ENCODE measurements around the gene MIEN1.
"Not testable (repeated sequence)": the region's sequence is repeated elsewhere in the genome, so short reads cannot be mapped to it uniquely, and the experiment has no call there.

The MIEN1 gene

DNA sequence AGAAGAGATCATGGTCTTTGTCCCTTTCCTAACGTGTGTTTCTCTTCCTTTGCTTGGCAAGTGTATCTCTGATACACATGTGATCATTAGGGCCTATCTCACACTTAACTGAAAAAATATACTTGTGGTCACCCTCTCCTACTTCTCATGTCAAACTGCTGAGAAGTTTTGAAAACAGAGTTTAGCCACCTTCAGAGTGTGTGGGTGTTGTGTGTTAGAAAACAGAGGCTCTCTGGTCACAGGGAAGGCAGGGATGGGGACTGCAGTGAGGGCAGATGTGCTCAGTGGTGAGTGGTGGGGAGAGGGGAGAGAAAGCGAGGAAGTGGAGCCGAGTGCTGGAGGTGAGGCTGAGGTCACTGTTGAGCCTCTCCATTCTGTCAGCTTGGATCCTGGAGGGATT is 36.8 kb upstream of the MIEN1 start:
- no peak overlapping the region for H2AFZ ChIP-seq (ENCODE audit: low read depth, low read length)
- H3K79me2 ChIP-seq (ENCODE audit: low read length) = peaks cover 87% of the 10 kb centered on the region
- H3K4me3 ChIP-seq (ENCODE audit: low read length) = no peak overlapping the region
- H3K36me3 ChIP-seq (replicated peaks; ENCODE audit: low read depth, low read length) = peaks cover 74% of the 10 kb centered on the region
- H3K27me3 ChIP-seq (ENCODE audit: low read depth, low read length) = no peaks in the 10 kb centered on the region
- H3K9ac ChIP-seq (ENCODE audit: low read length) = no peak overlapping the region
- H3K4me1 ChIP-seq (ENCODE audit: low read length) = peaks cover 59% of the 10 kb centered on the region
- no peaks in the 10 kb centered on the region for H3K9me3 ChIP-seq (ENCODE audit: insufficient read depth, low read length)
- TF ChIP-seq, protein P1, sequence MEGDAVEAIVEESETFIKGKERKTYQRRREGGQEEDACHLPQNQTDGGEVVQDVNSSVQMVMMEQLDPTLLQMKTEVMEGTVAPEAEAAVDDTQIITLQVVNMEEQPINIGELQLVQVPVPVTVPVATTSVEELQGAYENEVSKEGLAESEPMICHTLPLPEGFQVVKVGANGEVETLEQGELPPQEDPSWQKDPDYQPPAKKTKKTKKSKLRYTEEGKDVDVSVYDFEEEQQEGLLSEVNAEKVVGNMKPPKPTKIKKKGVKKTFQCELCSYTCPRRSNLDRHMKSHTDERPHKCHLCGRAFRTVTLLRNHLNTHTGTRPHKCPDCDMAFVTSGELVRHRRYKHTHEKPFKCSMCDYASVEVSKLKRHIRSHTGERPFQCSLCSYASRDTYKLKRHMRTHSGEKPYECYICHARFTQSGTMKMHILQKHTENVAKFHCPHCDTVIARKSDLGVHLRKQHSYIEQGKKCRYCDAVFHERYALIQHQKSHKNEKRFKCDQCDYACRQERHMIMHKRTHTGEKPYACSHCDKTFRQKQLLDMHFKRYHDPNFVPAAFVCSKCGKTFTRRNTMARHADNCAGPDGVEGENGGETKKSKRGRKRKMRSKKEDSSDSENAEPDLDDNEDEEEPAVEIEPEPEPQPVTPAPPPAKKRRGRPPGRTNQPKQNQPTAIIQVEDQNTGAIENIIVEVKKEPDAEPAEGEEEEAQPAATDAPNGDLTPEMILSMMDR (IDR thresholded peaks at IDR 0.05; ENCODE audit: low read depth, low read length) = no peak
- TF ChIP-seq EZH2phosphoT487 (IDR thresholded peaks at IDR 0.05; ENCODE audit: low read depth) = no peak
- H4K20me1 ChIP-seq (ENCODE audit: insufficient read depth, low read length) = peaks cover 19% of the 10 kb centered on the region; the same call in 1 of the 2 replicates
- no peak overlapping the region for H3K4me2 ChIP-seq (ENCODE audit: low read length)
- H3K27ac ChIP-seq (ENCODE audit: low read length) = no peak overlapping the region

DNA sequence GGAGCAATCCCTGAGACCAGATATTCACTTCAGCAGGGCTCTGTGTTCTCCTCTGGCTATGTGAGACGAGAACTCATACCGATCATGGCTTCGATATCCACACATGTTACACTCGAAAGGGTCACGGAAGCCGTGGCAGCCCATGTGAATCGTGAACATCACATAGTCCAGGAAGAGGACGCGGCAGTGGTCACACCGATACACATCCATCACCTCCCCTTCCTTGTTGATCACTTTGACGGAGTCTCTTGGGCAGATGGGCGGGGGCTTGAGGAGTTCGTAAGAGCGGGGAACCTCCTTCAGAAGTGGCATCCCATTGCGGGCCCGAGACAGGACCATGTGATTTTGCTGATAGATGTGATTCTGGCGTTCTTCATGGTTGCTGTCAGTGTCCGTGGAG is 35.4 kb upstream of the MIEN1 start:
- Histone ChIP-seq H3K27ac (ENCODE audit: low read length) (no peak overlapping the region), H3K9ac (ENCODE audit: low read length) (no peak overlapping the region), H3K4me2 (ENCODE audit: low read length) (no peak overlapping the region), H3K27me3 (ENCODE audit: low read depth, low read length) (no peaks in the 10 kb centered on the region), H4K20me1 (ENCODE audit: insufficient read depth, low read length) (peaks cover 19% of the 10 kb centered on the region; the same call in 1 of the 2 replicates), H3K79me2 (ENCODE audit: low read length) (peaks cover 82% of the 10 kb centered on the region), H3K4me1 (ENCODE audit: low read length) (peaks cover 45% of the 10 kb centered on the region), H3K36me3 (replicated peaks; ENCODE audit: low read depth, low read length) (peaks cover 71% of the 10 kb centered on the region), H3K9me3 (ENCODE audit: insufficient read depth, low read length) (no peaks in the 10 kb centered on the region), H2AFZ (ENCODE audit: low read depth, low read length) (no peak overlapping the region), H3K4me3 (ENCODE audit: low read length) (no peak overlapping the region)
- TF ChIP-seq EZH2phosphoT487 (IDR thresholded peaks at IDR 0.05; ENCODE audit: low read depth) = no peak
- TF ChIP-seq, protein P1 (IDR thresholded peaks at IDR 0.05; ENCODE audit: low read depth, low read length) = no peak

DNA sequence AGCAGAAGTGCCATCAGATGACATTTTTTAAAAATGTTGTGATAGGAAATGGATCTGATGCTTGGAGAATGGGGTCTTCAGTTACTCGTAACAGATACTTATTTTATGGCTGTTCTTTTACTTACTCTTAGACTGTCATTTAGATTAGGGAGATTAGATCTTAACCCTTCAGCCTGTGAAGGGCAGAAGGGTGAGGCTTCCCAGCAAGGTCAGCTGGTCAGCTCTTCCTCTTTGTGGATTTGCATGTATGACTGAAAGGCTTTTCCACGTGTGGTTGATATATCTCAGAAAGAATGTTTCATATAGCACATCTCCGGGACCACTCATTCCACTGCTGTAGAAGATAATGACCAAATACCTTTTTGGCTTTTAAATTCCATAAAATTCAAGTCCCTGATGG is 34.8 kb upstream of the MIEN1 start:
- no peak overlapping the region for H3K9ac ChIP-seq (ENCODE audit: low read length)

DNA sequence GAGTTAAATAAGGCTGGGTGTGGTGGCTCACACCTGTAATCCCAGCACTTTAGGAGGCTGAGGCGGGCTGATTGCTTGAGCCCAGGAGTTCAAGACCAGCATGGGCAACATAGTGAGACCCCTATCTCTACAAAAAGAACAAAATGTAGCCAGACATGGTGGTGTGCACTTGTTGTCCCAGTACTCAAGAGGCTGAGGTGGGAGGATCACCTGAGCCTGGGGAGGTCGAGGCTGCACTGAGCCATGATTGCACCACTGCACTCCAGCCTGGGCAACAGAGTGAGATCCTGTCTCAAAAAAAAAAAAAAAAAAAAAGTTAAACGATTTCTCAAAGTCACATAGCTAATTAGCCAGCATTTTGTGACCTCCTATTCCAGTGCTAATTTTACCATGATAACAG is 33.8 kb upstream of the MIEN1 start:
- not testable (repeated sequence) for H3K4me2 ChIP-seq (ENCODE audit: low read length); H3K4me3 ChIP-seq (ENCODE audit: low read length); H3K9ac ChIP-seq (ENCODE audit: low read length); H3K9me3 ChIP-seq (ENCODE audit: insufficient read depth, low read length); H2AFZ ChIP-seq (ENCODE audit: low read depth, low read length); H3K27me3 ChIP-seq (ENCODE audit: low read depth, low read length); H3K27ac ChIP-seq (ENCODE audit: low read length)
- Histone ChIP-seq H4K20me1 (ENCODE audit: insufficient read depth, low read length) (peaks cover 18% of the 10 kb centered on the region; the same call in 1 of the 2 replicates), H3K4me1 (ENCODE audit: low read length) (peaks cover 38% of the 10 kb centered on the region), H3K36me3 (replicated peaks; ENCODE audit: low read depth, low read length) (peaks cover 75% of the 10 kb centered on the region), H3K79me2 (ENCODE audit: low read length) (peaks cover 87% of the 10 kb centered on the region)

More for the DNA sequence above, 34.8 kb upstream of the MIEN1 start:
- TF ChIP-seq, protein P1 (IDR thresholded peaks at IDR 0.05; ENCODE audit: low read depth, low read length) = no peak
- no peak for TF ChIP-seq EZH2phosphoT487 (IDR thresholded peaks at IDR 0.05; ENCODE audit: low read depth)
- H3K27me3 ChIP-seq (ENCODE audit: low read depth, low read length) = no peaks in the 10 kb centered on the region
- H3K4me3 ChIP-seq (ENCODE audit: low read length) = no peak overlapping the region
- peaks cover 75% of the 10 kb centered on the region for H3K36me3 ChIP-seq (replicated peaks; ENCODE audit: low read depth, low read length)
- H4K20me1 ChIP-seq (ENCODE audit: insufficient read depth, low read length) = peaks cover 19% of the 10 kb centered on the region; the same call in 1 of the 2 replicates
- H2AFZ ChIP-seq (ENCODE audit: low read depth, low read length) = no peak overlapping the region
- H3K79me2 ChIP-seq (ENCODE audit: low read length) = peaks cover 85% of the 10 kb centered on the region
- H3K9me3 ChIP-seq (ENCODE audit: insufficient read depth, low read length) = no peaks in the 10 kb centered on the region
- H3K4me2 ChIP-seq (ENCODE audit: low read length) = no peak overlapping the region
- peak overlapping the region; percentile 21; the same call in 1 of the 2 replicates for H3K27ac ChIP-seq (ENCODE audit: low read length)
- H3K4me1 ChIP-seq (ENCODE audit: low read length) = peaks cover 39% of the 10 kb centered on the region

Data from OCI-LY3 (cell line).